Measurements from ENCODE around the gene MYBPC3. TPM values are rescaled to one million over a fixed set of nuclear protein-coding genes. Genes with fewer than 3 reads are reported as not detected.

Gene MYBPC3
- total RNA-seq, 2 donors from 2014 or later: not detected

DNA sequence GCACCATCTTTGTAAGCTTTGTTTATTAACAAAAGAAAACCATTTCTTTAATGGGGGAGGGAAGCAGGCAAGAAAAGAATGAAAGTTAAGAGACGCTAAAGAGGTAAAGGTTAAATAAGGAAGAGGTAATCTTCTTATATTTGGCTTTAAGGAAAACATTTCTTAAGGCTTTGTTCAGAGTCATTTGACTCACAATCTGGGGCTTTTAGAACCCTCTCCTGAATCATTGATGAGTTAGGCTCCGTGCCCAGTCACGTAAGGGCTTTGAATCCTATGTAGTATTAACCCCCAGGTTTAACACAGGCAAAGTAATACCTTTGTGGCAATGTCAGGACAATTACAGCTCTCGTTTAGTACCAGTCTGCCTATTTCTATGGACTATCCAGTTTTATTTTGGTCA lies 56.5 kb downstream of the MYBPC3 start:
- ATAC-seq (replicated peaks in 1 of 2) (no peak), DNase-seq (no peak)
- Mint-ChIP-seq H3K27me3 (ENCODE audit: low read depth) (no peaks in the 10 kb centered on the region), H3K36me3 (ENCODE audit: insufficient read depth in 2 of 2) (peaks cover 8 to 51% of the 10 kb centered on the region in 2 donors), H3K27ac (no peak overlapping the region), H3K9me3 (no peaks in the 10 kb centered on the region), H3K4me3 (no peak overlapping the region), H3K4me1 (ENCODE audit: low read depth) (no peaks in the 10 kb centered on the region)

GRCh38 chr11:47295385-47295784 lies 57.1 kb downstream of the MYBPC3 start:
- Mint-ChIP-seq H3K27ac (peak overlapping the region; percentile 16), H3K4me1 (ENCODE audit: low read depth) (no peaks in the 10 kb centered on the region), H3K27me3 (ENCODE audit: low read depth) (no peaks in the 10 kb centered on the region), H3K9me3 (no peaks in the 10 kb centered on the region), H3K36me3 (ENCODE audit: insufficient read depth in 2 of 2) (peaks cover 6 to 50% of the 10 kb centered on the region in 2 donors), H3K4me3 (no peak overlapping the region)
- DNase-seq (no peak), ATAC-seq (replicated peaks in 1 of 2) (no peak)

DNA sequence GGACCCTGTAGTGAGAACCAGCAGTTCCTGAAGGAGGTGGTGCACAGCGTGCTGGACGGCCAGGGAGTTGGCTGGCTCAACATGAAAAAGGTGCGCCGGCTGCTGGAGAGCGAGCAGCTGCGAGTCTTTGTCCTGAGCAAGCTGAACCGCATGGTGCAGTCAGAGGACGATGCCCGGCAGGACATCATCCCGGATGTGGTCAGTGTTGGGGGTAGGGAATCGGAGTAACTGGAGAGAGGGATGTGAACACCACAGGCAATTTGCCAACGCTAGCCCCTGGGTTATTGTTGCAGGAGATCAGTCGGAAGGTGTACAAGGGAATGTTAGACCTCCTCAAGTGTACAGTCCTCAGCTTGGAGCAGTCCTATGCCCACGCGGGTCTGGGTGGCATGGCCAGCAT lies 62.6 kb downstream of the MYBPC3 start:
- ATAC-seq (replicated peaks in 1 of 2): no peak
- Mint-ChIP-seq H3K4me3 (no peak overlapping the region), H3K9me3 (no peaks in the 10 kb centered on the region), H3K27me3 (ENCODE audit: low read depth) (no peaks in the 10 kb centered on the region), H3K27ac (no peak overlapping the region), H3K36me3 (ENCODE audit: insufficient read depth in 2 of 2) (peaks cover 4 to 26% of the 10 kb centered on the region in 2 donors), H3K4me1 (ENCODE audit: low read depth) (no peaks in the 10 kb centered on the region)
- no peak for DNase-seq

DNA sequence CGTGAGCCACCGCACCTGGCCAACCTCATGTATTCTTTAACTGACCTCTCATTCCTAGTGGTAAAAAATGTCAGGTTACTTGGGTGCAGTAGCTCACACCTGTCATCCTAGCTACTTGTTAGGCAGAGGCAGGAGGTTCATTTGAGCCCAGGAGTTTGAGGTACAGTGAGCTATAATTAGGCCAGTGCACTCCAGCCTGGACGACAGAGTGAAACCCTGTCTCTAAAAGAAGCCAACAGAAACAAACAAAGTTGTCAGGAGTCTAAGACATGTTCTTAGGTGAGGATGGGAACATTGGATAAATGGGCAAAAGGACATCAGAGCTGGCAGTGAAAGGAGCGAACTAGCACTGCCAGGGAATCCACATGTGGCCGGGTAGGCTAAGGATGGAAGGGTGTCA lies 64.4 kb downstream of the MYBPC3 start:
- no peaks in the 10 kb centered on the region for H3K27me3 Mint-ChIP-seq (ENCODE audit: low read depth)
- no peaks in the 10 kb centered on the region for H3K9me3 Mint-ChIP-seq
- ATAC-seq (replicated peaks in 1 of 2) (no peak), DNase-seq (no peak)
- no peaks in the 10 kb centered on the region for H3K4me1 Mint-ChIP-seq (ENCODE audit: low read depth)
- H3K4me3 Mint-ChIP-seq: no peak overlapping the region
- H3K36me3 Mint-ChIP-seq (ENCODE audit: insufficient read depth in 2 of 2): peaks cover 10 to 32% of the 10 kb centered on the region in 2 donors
- H3K27ac Mint-ChIP-seq: no peak overlapping the region

GRCh38 chr11:47285969-47286770 lies 66.3 kb downstream of the MYBPC3 start:
- Mint-ChIP-seq H3K9me3 (no peaks in the 10 kb centered on the region), H3K27me3 (ENCODE audit: low read depth) (no peaks in the 10 kb centered on the region), H3K4me1 (ENCODE audit: low read depth) (no peaks in the 10 kb centered on the region), H3K4me3 (no peak overlapping the region), H3K27ac (peak overlapping the region; percentile 39), H3K36me3 (ENCODE audit: insufficient read depth in 2 of 2) (peaks cover 13 to 32% of the 10 kb centered on the region in 2 donors)
- DNase-seq (no peak), ATAC-seq (replicated peaks in 1 of 2) (no peak)

- Mint-ChIP-seq H3K9me3 (no peaks in the 10 kb centered on the region), H3K4me3 (no peak overlapping the region), H3K36me3 (ENCODE audit: insufficient read depth in 2 of 2) (peaks cover 14 to 30% of the 10 kb centered on the region in 2 donors)
These were observed 68.4 kb downstream of the MYBPC3 start for GRCh38 chr11:47284151-47284550.

GRCh38 chr11:47282462-47282861 lies 70.0 kb downstream of the MYBPC3 start:
- Mint-ChIP-seq H3K9me3 (no peaks in the 10 kb centered on the region), H3K4me1 (ENCODE audit: low read depth) (no peaks in the 10 kb centered on the region), H3K27ac (no peak overlapping the region), H3K36me3 (ENCODE audit: insufficient read depth in 2 of 2) (peaks cover 14 to 35% of the 10 kb centered on the region in 2 donors), H3K27me3 (ENCODE audit: low read depth) (no peaks in the 10 kb centered on the region), H3K4me3 (no peak overlapping the region)
- DNase-seq (no peak), ATAC-seq (replicated peaks in 1 of 2) (no peak)

More at GRCh38 chr11:47284151-47284550, 68.4 kb downstream of the MYBPC3 start:
- Mint-ChIP-seq H3K4me1 (ENCODE audit: low read depth) (no peaks in the 10 kb centered on the region), H3K27ac (peak overlapping the region; percentile 41), H3K27me3 (ENCODE audit: low read depth) (no peaks in the 10 kb centered on the region)
- ATAC-seq (replicated peaks in 1 of 2) (no peak), DNase-seq (no peak)

Other genes with a start within 250 kb of the MYBPC3 start
- 10 to 100 TPM; 83.8 to 91.6 TPM for gene ARFGAP2, start 175.8 kb downstream of the MYBPC3 start, total RNA-seq
- 10 to 100 TPM in 1 of 2 donors, 1 to 10 TPM in 1; 4.6 to 10.2 TPM for gene PACSIN3, start 166.3 kb downstream of the MYBPC3 start, total RNA-seq
- 100 to 1,000 TPM; 306 to 397 TPM for gene DDB2, start 137.7 kb downstream of the MYBPC3 start, total RNA-seq
- gene ACP2, start 103.9 kb downstream of the MYBPC3 start, total RNA-seq: 10 to 100 TPM in 1 of 2 donors, 1 to 10 TPM in 1; 8.8 to 12.8 TPM
- 10 to 100 TPM in 1 of 2 donors, 1 to 10 TPM in 1; 8.1 to 16.1 TPM for gene NR1H3, start 94.7 kb downstream of the MYBPC3 start, total RNA-seq
- gene MADD, start 82.6 kb downstream of the MYBPC3 start, total RNA-seq: 10 to 100 TPM; 68.6 to 73.5 TPM
- gene SPI1, start 25.8 kb upstream of the MYBPC3 start, total RNA-seq: under 1 TPM; 0.35 to 0.55 TPM
- gene SLC39A13, start 55.9 kb upstream of the MYBPC3 start, total RNA-seq: 10 to 100 TPM; 16.2 to 21.0 TPM
- 100 to 1,000 TPM; 121 to 149 TPM for gene PSMC3, start 73.7 kb upstream of the MYBPC3 start, total RNA-seq
- gene RAPSN, start 96.4 kb upstream of the MYBPC3 start, total RNA-seq: 1 to 10 TPM in 1 of 2 donors, under 1 TPM in 1; 0.77 to 1.3 TPM
- 100 to 1,000 TPM; 128 to 149 TPM for gene CELF1, start 200.4 kb upstream of the MYBPC3 start, total RNA-seq
- gene PTPMT1, start 212.9 kb upstream of the MYBPC3 start, total RNA-seq: 10 to 100 TPM; 37.0 to 40.1 TPM
- gene KBTBD4, start 226.3 kb upstream of the MYBPC3 start, total RNA-seq: 10 to 100 TPM; 17.2 to 18.6 TPM
- gene NDUFS3, start 226.4 kb upstream of the MYBPC3 start, total RNA-seq: 10 to 100 TPM; 78.9 to 84.2 TPM
- gene FAM180B, start 234.0 kb upstream of the MYBPC3 start, total RNA-seq: under 1 TPM; 0.16 to 0.24 TPM
- gene C1QTNF4, start 241.7 kb upstream of the MYBPC3 start, total RNA-seq: under 1 TPM; 0.19 to 0.74 TPM